Uterus (tissue), 2 donors: ENCODE measurements around the gene RNASEL.

Experiments
- CTCF ChIP-seq, 4 experiments: fragments of 200-600 bp in 2 of 4; fragments of 450-650 bp in 2 of 4; sonication (generic) in 2 of 4; IDR thresholded peaks; one replicate each; pipeline ENCODE4 v1.5.1; 2016 to 2019; ENCODE audit warnings: antibody characterized with exemption in 4 of 4, mild to moderate bottlenecking in 2 of 4, moderate library complexity in 1 of 4
- POLR2A ChIP-seq, 2 donors: fragments of 450-650 bp; IDR thresholded peaks; one replicate each; pipeline ENCODE4 v1.6.1; 2016; ENCODE audit warnings: antibody characterized with exemption in 2 of 2, mild to moderate bottlenecking in 1 of 2, moderate library complexity in 1 of 2

GRCh38 chr1:182603646-182604174 is 14.7 kb upstream of the RNASEL start:
- TF ChIP-seq CTCF (IDR thresholded peaks at IDR 0.05): no peak
- no peak for TF ChIP-seq POLR2A (IDR thresholded peaks at IDR 0.05)
